H7 (cell line): ENCODE measurements around the gene SLC44A2. TPM values are rescaled to one million over a fixed set of nuclear protein-coding genes. Genes with fewer than 3 reads are reported as not detected.

Experiments used
- DNase-seq: peaks from one replicate; pipeline ENCODE4 v3.0.0; 2012
- H3K27me3 ChIP-seq: 2 replicates; pipeline ENCODE4 v1.6.0; 2011; ENCODE audit warnings: mild to moderate bottlenecking, low read length; ENCODE audit not compliant: control insufficient read depth, insufficient read depth
- H3K36me3 ChIP-seq: replicated peaks from 2 replicates; pipeline ENCODE4 v1.5.1; 2011; ENCODE audit warnings: low read length; ENCODE audit not compliant: control insufficient read depth, insufficient read depth
- H3K4me3 ChIP-seq: 2 replicates; pipeline ENCODE4 v1.5.1; 2011; ENCODE audit warnings: low read depth, mild to moderate bottlenecking, control low read depth, low read length, moderate library complexity; ENCODE audit not compliant: insufficient read depth
- total RNA-seq: library from RNA; depleted of rRNA; stranded (reverse); fragments of >200 nt; shearing (Covaris generic); gene quantifications from 2 replicates; pipeline ENCODE4 v1.2.3, GENCODE V29; 2014

SLC44A2 gene
- total RNA-seq, 1 experiment from 2014 or later: 43.0 TPM

- Histone ChIP-seq H3K27me3 (no peaks in the 10 kb centered on the region), H3K4me3 (no peak overlapping the region), H3K36me3 (peaks cover 39% of the 10 kb centered on the region)
- DNase-seq: peak; percentile 38
These were observed 9.6 kb downstream of the SLC44A2 start for GRCh38 chr19:10634963-10635362.

GRCh38 chr19:10636304-10636972 is 11.1 kb downstream of the SLC44A2 start:
- Histone ChIP-seq H3K27me3 (no peaks in the 10 kb centered on the region), H3K36me3 (peaks cover 39% of the 10 kb centered on the region), H3K4me3 (no peak overlapping the region)
- peak; percentile 83 for DNase-seq

GRCh38 chr19:10637894-10638293 is 12.5 kb downstream of the SLC44A2 start:
- Histone ChIP-seq H3K36me3 (peaks cover 40% of the 10 kb centered on the region), H3K27me3 (no peaks in the 10 kb centered on the region), H3K4me3 (no peak overlapping the region)
- peak; percentile 13 for DNase-seq

GRCh38 chr19:10639836-10640235 is 14.5 kb downstream of the SLC44A2 start:
- H3K36me3 ChIP-seq: peaks cover 38% of the 10 kb centered on the region
- H3K4me3 ChIP-seq: no peak overlapping the region
- no peaks in the 10 kb centered on the region for H3K27me3 ChIP-seq
- DNase-seq: no peak

GRCh38 chr19:10640361-10640760 is 15.0 kb downstream of the SLC44A2 start:
- DNase-seq: no peak
- Histone ChIP-seq H3K27me3 (no peaks in the 10 kb centered on the region), H3K36me3 (peaks cover 32% of the 10 kb centered on the region), H3K4me3 (no peak overlapping the region)

- no peak for DNase-seq
- H3K27me3 ChIP-seq: no peaks in the 10 kb centered on the region
- peaks cover 28% of the 10 kb centered on the region for H3K36me3 ChIP-seq
- H3K4me3 ChIP-seq: no peak overlapping the region
These were observed 15.9 kb downstream of the SLC44A2 start for GRCh38 chr19:10641248-10641647.

GRCh38 chr19:10642473-10643171 is 17.3 kb downstream of the SLC44A2 start:
- no peaks in the 10 kb centered on the region for H3K27me3 ChIP-seq
- peak; percentile 56 for DNase-seq
- no peak overlapping the region for H3K4me3 ChIP-seq
- peaks cover 20% of the 10 kb centered on the region for H3K36me3 ChIP-seq

GRCh38 chr19:10643172-10643967 is 18.0 kb downstream of the SLC44A2 start:
- Histone ChIP-seq H3K4me3 (no peak overlapping the region), H3K36me3 (peaks cover 13% of the 10 kb centered on the region), H3K27me3 (no peaks in the 10 kb centered on the region)
- peak; percentile 45 for DNase-seq

GRCh38 chr19:10643968-10644259 is 18.6 kb downstream of the SLC44A2 start:
- H3K4me3 ChIP-seq: no peak overlapping the region
- DNase-seq: peak; percentile 60
- H3K36me3 ChIP-seq: peaks cover 13% of the 10 kb centered on the region
- no peaks in the 10 kb centered on the region for H3K27me3 ChIP-seq

- no peak overlapping the region for H3K4me3 ChIP-seq
- peak; percentile 97 for DNase-seq
- H3K27me3 ChIP-seq: no peaks in the 10 kb centered on the region
- peaks cover 11% of the 10 kb centered on the region for H3K36me3 ChIP-seq
These were observed 19.1 kb downstream of the SLC44A2 start for GRCh38 chr19:10644260-10645007.

GRCh38 chr19:10646456-10647159 is 21.3 kb downstream of the SLC44A2 start:
- no peak for DNase-seq
- Histone ChIP-seq H3K36me3 (peaks cover 6% of the 10 kb centered on the region), H3K4me3 (no peak overlapping the region), H3K27me3 (no peaks in the 10 kb centered on the region)

- DNase-seq: no peak
- H3K36me3 ChIP-seq: peaks cover under 1% of the 10 kb centered on the region; the same call in 1 of the 2 replicates
- H3K27me3 ChIP-seq: no peaks in the 10 kb centered on the region
- no peak overlapping the region for H3K4me3 ChIP-seq
These were observed 23.0 kb downstream of the SLC44A2 start for GRCh38 chr19:10648360-10648759.

GRCh38 chr19:10651851-10652250 is 26.5 kb downstream of the SLC44A2 start:
- H3K27me3 ChIP-seq: no peaks in the 10 kb centered on the region
- H3K4me3 ChIP-seq: no peak overlapping the region
- DNase-seq: no peak
- H3K36me3 ChIP-seq: peaks cover 2% of the 10 kb centered on the region

- Histone ChIP-seq H3K4me3 (peak overlapping the region; percentile 97), H3K27me3 (no peaks in the 10 kb centered on the region), H3K36me3 (peaks cover 9% of the 10 kb centered on the region)
- no peak for DNase-seq
These were observed 28.1 kb downstream of the SLC44A2 start for GRCh38 chr19:10653482-10653731.
